Measurements from ENCODE around the gene MAD1L1.
"Not testable (repeated sequence)": the region's sequence is repeated elsewhere in the genome, so short reads cannot be mapped to it uniquely, and the experiment has no call there.

MAD1L1 gene

GRCh38 chr7:1851721-1852516, 380.8 kb downstream of the MAD1L1 start:
- no peak for DNase-seq

- DNase-seq, result no peak
Observed at GRCh38 chr7:1850976-1851571, 381.7 kb downstream of the MAD1L1 start.

- DNase-seq, result no peak
Observed at GRCh38 chr7:1850111-1850975, 382.4 kb downstream of the MAD1L1 start.

- no peak for DNase-seq
Observed at GRCh38 chr7:1849351-1850041, 383.2 kb downstream of the MAD1L1 start.

GRCh38 chr7:1848911-1849311, 383.8 kb downstream of the MAD1L1 start:
- DNase-seq, result no peak

- DNase-seq, result no peak
Observed at GRCh38 chr7:1848013-1848640, 384.6 kb downstream of the MAD1L1 start.

- no peak for DNase-seq
Observed at GRCh38 chr7:1847260-1848001, 385.3 kb downstream of the MAD1L1 start.

GRCh38 chr7:1846331-1847065, 386.2 kb downstream of the MAD1L1 start:
- DNase-seq, result no peak

GRCh38 chr7:1845536-1846311, 387.0 kb downstream of the MAD1L1 start:
- DNase-seq, result no peak

- DNase-seq, result no peak
Observed at GRCh38 chr7:1844951-1845390, 387.8 kb downstream of the MAD1L1 start.

- no peak for DNase-seq
Observed at GRCh38 chr7:1844336-1844950, 388.3 kb downstream of the MAD1L1 start.

GRCh38 chr7:1843921-1844335, 388.8 kb downstream of the MAD1L1 start:
- DNase-seq, result no peak

- DNase-seq, result no peak
Observed at GRCh38 chr7:1843271-1843861, 389.4 kb downstream of the MAD1L1 start.

- no peak for DNase-seq
Observed at GRCh38 chr7:1842321-1843221, 390.2 kb downstream of the MAD1L1 start.

- DNase-seq, result not testable (repeated sequence)
Observed at GRCh38 chr7:1841286-1842021, 391.3 kb downstream of the MAD1L1 start.

- not testable (repeated sequence) for DNase-seq
Observed at GRCh38 chr7:1840744-1841143, 392.0 kb downstream of the MAD1L1 start.

- DNase-seq, result no peak
Observed at GRCh38 chr7:1839701-1840100, 393.0 kb downstream of the MAD1L1 start.
